Measurements from ENCODE around the gene CSE1L.
"Not testable (repeated sequence)": the region's sequence is repeated elsewhere in the genome, so short reads cannot be mapped to it uniquely, and the experiment has no call there.

The CSE1L gene, protein sequence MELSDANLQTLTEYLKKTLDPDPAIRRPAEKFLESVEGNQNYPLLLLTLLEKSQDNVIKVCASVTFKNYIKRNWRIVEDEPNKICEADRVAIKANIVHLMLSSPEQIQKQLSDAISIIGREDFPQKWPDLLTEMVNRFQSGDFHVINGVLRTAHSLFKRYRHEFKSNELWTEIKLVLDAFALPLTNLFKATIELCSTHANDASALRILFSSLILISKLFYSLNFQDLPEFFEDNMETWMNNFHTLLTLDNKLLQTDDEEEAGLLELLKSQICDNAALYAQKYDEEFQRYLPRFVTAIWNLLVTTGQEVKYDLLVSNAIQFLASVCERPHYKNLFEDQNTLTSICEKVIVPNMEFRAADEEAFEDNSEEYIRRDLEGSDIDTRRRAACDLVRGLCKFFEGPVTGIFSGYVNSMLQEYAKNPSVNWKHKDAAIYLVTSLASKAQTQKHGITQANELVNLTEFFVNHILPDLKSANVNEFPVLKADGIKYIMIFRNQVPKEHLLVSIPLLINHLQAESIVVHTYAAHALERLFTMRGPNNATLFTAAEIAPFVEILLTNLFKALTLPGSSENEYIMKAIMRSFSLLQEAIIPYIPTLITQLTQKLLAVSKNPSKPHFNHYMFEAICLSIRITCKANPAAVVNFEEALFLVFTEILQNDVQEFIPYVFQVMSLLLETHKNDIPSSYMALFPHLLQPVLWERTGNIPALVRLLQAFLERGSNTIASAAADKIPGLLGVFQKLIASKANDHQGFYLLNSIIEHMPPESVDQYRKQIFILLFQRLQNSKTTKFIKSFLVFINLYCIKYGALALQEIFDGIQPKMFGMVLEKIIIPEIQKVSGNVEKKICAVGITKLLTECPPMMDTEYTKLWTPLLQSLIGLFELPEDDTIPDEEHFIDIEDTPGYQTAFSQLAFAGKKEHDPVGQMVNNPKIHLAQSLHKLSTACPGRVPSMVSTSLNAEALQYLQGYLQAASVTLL
- 66.6 to 131 reads per million in 2 donors for total RNA-seq

DNA sequence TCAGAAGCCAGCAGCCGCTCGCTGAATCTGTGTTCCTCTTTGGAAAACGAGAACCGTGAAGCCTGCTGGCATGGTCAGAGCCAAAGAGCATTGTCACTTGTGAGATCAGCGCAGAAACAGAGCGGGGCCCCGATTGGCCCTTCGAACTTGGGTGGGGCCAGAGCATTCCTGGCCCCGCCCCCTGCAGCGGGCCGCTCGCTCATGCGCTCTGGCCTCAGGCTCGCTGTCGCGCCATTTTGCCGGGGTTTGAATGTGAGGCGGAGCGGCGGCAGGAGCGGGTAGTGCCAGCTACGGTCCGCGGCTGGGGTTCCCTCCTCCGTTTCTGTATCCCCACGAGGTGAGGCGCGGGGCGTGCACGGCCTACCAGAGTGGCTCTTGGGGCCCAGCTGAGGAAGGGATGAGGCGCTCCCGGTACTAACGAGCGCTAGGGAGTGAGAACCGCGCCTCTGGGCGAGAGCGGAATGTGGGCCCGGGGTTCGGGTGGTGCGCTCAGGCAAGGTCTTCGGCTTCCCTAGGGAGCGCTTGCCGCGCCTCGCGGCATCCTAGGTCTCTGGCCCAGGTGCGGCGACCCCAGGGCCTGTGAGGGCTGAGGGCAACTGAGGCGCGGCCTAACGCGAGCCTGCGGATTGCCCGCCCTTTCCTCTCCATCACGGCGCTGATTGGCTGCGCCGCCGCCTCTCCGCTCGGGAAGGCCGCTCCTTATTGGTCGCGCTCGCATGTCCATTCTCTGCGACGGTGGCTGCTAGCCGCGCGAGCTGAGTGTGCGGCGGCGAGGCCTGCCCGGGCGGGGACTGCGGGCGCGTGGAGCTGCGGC is at the start of gene CSE1L:
Gene CSE1L, plus strand, starts transcription at position 226 of the 814 bp plus-strand sequence. CDS start 12,152 bp downstream, outside the sequence.
- peak; percentile 93 for DNase-seq

- DNase-seq, result no peak
Observed at GRCh38 chr20:48999890-49000870, 45.9 kb upstream of the CSE1L start.

DNA sequence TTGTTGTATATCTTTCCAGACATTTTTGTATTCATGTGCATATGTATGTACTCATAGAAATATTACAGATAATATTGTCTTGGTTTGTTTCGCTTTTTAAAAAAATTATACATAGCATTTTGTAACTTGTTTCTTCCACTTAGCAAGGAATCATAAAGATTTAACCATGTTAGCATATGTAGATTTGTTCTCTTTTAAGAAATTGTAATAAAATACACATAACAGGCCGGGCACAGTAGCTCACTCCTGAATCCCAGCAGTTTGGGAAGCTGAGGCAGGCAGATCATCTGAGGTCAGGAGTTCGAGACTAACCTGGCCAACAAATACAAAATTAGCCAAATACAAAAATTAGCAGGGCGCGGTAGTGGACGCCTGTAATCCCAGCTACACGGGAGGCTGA is 44.4 kb upstream of the CSE1L start:
- DNase-seq, result no peak

- DNase-seq, result no peak
Observed at GRCh38 chr20:49006446-49006980, 39.6 kb upstream of the CSE1L start.

DNA sequence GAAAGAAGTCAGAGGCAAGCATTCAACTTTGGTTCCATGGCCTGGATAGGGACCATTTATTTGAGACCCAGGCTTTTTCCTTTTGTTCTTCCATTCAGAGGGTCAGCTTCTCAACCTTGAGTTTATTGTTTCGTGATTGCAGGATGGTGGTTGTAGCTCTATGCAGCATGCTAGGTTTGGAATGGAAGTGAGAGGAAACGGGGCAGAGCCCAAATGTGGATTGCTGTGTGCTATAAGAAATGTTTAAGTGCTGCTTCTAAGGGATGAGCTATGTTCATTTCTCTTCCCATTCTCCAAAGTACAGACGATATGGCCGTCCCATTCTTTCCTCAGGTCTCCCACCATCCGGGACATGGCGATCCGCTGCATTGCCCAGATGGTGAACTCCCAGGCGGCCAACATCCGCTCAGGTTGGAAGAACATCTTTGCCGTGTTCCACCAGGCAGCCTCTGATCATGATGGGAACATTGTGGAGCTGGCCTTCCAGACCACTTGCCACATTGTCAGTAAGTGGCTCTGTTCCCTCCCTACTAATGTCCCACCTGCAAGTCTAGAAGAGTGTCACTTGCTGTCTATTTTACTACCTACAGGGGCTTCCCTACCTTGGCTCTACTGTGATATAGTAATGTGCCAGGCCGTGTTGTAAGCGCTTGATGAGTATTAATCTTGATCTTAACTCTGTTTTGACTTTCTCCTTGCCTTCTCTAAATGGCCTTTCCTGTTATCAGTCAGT is 36.0 kb upstream of the CSE1L start:
- no peak for DNase-seq

GRCh38 chr20:49024220-49024619 is 21.9 kb upstream of the CSE1L start:
- DNase-seq, result no peak

- DNase-seq, result not testable (repeated sequence)
Observed at GRCh38 chr20:49028177-49028576, 17.9 kb upstream of the CSE1L start.

GRCh38 chr20:49028684-49029083 is 17.4 kb upstream of the CSE1L start:
- DNase-seq, result no peak

GRCh38 chr20:49029203-49029602 is 16.9 kb upstream of the CSE1L start:
- DNase-seq, result no peak

DNA sequence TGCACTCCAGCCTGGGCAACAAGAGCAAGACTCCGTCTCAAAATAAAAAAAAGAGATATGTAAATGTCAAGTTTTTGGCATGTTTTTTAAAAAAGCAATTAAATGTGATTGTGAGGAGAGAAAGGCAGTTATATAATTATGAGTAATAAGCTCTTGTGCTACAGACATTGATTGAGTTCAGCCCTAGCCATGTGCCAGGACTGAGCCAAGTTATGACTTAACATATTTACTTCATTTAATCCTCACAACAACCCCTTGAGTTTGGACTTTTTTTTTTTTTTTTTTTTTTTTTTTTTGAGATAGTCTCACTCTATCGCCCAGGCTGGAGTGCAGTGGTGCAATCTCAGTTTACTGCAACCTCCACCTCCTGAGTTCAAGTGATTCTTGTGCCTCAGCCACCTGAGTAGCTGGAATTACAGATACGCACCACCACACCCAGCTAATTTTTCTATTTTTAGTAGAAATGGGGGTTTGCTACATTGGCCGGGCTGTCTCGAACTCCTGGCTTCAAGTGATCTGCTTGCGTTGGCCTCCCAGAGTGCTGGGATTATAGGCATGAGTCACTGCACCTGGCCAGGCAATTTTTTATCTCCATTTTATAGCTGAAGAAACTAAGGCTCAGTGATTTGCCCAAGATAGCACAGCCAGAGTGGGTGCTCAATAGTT is 15.0 kb upstream of the CSE1L start:
- DNase-seq, result no peak

GRCh38 chr20:49032455-49032854 is 13.7 kb upstream of the CSE1L start:
- DNase-seq, result no peak

- no peak for DNase-seq
Observed at GRCh38 chr20:49034070-49034732, 11.9 kb upstream of the CSE1L start.

DNA sequence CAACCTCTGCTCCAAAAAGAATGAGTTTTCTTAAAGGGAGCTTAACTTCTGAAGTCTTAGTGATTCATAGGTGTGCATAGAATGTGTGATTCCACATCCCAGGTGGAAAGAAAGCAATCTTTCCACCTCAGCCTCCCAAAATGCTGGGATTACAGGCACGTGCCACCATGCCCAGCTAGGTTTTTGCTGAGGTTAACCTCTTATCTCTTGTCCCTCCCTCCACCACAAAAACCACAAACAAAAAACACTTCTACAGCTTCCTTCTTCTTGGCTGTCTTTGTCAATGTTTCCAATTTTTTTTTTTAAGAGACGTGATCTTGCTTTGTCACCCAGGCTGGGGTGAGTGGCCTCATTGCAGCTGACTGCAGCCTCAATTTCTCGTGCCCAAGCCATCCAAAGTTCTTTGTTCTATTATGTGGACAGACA is 8.1 kb upstream of the CSE1L start:
- no peak for DNase-seq

- DNase-seq, result no peak
Observed at GRCh38 chr20:49039854-49040253, 6.3 kb upstream of the CSE1L start.

GRCh38 chr20:49043000-49043399 is 3.1 kb upstream of the CSE1L start:
- DNase-seq, result no peak

DNA sequence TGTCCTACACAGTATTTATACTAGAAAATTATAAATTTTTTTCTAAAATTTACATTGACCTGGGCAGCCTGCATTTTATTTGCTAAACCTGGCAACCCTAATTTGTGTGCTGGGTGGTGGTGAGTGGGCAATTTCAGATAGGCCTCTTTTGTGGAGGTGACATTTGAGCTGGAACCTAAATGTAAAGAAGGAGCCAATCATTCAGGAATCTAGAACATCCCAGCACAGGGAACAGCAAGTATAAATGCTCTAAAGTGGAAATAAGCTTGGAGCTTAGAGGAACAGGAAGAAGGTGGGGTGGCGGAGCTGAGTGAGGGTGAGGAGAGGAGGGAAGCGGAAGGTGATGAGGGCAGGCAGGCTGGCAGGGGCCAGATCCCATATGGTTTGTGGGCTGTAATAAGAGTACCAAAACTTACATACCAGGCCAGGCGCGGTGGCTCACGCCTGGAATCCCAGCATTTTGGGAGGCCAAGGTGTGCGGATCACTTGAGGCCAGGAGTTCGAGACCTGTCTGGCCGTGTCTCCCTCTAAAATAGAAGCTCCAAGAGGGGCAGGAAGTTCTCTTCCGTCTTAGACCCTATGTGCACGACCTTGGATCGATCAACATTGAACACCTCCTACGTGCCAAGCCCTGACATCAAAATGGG is 549 bp upstream of the CSE1L start:
- peak; percentile 16 for DNase-seq

GRCh38 chr20:49052334-49052733 is 6.2 kb downstream of the CSE1L start:
- no peak for DNase-seq

DNA sequence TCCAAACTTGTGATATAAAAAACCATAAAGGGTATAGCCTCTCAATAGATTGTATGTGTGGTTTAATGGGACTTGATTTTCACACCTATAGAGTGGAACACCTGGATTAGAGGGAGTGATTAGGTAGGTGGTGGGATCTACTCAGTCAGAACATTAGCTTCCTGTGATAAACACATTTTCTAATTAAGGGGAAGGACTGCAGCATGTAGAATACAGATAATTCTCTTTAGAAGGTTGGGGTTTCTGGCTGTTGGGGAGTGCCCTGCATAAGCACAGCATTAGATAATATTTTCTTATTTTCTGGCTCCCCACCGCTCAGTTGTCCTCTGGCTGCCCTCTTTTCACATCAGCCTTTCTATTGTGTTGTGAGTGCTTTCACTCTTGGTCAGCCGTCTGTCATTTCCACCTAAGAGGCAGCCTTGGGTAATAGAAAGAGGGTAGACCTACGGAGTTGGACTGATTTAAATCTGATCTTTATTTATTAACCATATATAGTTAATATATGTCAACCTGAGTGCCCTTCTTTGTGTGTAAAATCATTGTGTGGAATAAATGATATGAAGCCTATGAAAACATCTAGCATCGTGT is 8.0 kb downstream of the CSE1L start:
- DNase-seq, result no peak

Measured in T-helper 9 cell (primary cell).